GM18520 (cell line): ENCODE measurements around the gene CCDC85B.
"Not testable (repeated sequence)": the region's sequence is repeated elsewhere in the genome, so short reads cannot be mapped to it uniquely, and the experiment has no call there.

Source experiments
- ATAC-seq: cut with Tn5 transposase; IDR thresholded peaks from one replicate; pipeline ENCODE4 v1.9.1; 2021; ENCODE audit not compliant: unreplicated experiment

Gene CCDC85B

DNA sequence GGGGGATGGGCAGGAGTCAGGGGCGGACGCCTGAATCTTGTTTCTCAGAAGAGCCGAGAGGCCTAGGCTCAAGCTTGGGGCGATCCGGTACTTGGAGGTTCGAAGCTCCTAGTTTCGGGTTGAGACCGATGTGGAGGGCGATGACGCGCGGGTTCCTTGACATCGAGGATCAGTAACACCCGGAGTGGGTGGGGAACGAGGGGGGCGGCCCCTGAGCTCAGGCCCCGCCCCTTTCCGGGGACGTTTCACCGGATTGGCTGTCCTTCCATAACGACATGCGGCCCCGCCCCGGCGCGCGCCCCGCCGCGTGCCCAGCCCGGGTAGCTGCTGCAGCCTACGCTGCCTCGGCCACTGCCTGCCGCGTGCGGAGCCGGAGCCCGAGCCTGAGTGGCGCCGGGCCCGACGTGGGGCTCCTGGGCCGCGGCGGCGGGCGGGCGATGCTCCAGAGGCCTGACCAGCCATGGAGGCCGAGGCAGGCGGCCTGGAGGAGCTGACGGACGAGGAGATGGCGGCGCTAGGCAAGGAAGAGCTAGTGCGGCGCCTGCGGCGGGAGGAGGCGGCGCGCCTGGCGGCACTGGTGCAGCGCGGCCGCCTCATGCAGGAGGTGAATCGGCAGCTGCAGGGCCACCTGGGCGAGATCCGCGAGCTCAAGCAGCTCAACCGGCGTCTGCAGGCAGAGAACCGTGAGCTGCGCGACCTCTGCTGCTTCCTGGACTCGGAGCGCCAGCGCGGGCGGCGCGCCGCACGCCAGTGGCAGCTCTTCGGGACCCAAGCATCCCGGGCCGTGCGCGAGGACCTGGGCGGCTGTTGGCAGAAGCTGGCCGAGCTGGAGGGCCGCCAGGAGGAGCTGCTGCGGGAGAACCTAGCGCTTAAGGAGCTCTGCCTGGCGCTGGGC lies at the start of gene CCDC85B:
Gene CCDC85B, plus strand, starts transcription at position 350 of the 895 bp plus-strand sequence. Its CDS starts 111 bp downstream, at position 461.
- peak; percentile 49 for ATAC-seq

GRCh38 chr11:65842144-65842543 lies 48.3 kb upstream of the CCDC85B start:
- no peak for ATAC-seq

DNA sequence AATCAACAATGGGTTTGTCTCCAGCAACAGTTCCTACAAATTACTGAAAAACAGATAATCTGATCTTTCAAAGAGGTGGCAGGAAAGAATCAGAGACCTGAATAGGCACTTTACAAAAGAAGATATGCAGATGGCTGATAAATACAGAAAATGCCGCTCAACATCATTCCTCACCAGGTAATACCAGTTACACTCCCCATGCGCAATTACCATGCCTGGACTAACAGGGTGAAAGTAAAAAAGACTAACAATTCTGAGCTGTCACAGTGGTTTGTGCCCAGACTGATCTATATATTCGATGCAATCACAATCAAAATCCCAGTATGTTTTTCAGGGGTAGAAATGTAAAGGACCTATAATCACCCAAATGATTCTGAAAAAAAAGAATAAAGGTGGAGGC lies 46.7 kb upstream of the CCDC85B start:
- no peak for ATAC-seq

DNA sequence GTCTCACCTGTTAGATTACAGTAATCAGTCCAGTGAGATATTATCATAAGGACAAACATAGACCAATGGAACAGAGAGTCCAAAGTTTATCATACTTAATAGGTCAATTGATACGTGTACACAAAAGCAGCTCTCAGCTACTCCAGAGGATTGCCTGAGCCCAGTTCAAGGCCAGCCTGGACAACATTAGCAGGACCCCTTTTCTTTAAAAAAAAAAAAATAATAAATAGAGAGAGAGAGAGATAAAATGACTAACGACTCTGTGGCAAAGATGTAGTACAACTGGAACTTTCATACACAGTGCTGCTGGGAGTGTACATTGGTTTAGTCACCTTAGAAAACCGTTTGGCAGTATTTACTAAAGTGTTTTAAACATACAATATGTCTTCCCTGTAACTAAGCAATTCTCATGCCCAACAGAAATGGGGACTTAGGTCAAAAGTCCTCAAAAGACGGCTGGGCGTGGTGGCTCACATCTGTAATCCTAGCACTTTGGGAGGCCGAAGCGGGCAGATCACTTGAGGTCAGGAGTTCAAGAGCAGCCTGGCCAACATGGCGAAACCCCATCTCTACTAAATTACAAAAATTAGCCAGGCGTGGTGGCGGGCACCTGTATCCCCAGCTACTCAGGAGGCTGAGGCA lies 46.1 kb upstream of the CCDC85B start:
- ATAC-seq = no peak

DNA sequence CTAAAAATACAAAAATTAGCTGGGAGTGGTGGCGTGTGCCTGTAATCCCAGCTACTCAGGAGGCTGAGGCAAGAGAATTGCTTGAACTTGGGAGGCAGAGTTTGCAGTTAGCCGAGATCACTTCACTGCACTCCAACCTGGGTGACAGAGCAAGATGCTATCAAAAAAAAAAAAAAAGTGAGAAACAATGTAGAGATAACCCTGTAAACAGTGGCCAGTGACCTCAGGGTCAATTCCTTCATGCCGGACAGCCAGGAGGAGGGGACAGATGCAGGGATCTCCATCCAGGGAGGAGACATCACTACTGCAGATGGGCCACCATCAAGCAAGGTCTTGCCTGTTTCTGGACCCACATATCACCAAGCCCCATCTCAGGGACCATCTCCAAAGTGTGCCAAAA lies 42.7 kb upstream of the CCDC85B start:
- ATAC-seq = no peak

GRCh38 chr11:65848693-65849092 lies 41.8 kb upstream of the CCDC85B start:
- not testable (repeated sequence) for ATAC-seq

- ATAC-seq = no peak
Measured at GRCh38 chr11:65849366-65849765, 41.1 kb upstream of the CCDC85B start.

DNA sequence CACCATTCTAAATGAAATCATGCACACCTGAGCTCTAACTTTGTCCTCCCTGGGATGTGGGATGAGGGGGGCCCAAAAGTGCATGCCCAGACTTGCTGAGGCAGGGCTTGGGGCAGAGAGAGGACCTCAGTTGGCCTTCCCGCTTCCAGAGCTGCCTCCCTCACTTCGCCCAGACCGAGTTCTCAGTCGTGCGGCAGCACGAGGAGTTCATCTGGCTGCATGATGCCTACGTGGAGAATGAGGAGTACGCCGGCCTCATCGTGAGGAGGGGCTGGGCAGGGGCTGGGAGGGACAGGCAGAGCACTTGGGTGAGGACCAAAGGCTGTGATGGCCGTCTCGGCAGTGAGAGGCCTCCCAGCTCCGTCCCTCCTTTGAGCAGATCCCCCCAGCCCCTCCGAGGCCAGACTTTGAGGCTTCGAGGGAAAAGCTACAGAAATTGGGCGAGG lies 40.7 kb upstream of the CCDC85B start:
- ATAC-seq = no peak

GRCh38 chr11:65850217-65851082 lies 40.0 kb upstream of the CCDC85B start:
- ATAC-seq = no peak

DNA sequence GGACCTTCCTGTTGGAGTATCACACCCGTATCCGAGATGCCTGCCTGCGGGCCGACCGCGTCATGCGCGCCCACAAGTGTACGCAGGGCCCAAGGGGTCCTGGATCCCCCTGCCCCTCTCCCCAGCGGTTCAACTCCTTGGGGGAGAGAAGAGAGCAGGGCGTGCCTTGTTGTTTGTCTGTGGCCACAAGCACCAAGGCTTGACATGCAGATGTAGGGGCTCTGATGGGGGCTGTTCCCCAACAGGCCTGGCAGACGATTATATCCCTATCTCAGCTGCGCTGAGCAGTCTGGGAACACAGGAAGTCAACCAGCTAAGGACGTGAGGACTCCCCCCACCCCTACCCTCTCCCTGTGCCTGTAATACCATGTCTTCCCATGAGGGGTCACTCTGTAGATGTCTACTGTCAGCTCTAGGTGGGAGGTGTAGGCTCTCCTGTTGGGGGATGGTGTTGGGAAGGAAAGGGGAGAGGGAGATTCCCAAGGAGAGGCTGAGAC lies 39.3 kb upstream of the CCDC85B start:
- ATAC-seq = no peak

DNA sequence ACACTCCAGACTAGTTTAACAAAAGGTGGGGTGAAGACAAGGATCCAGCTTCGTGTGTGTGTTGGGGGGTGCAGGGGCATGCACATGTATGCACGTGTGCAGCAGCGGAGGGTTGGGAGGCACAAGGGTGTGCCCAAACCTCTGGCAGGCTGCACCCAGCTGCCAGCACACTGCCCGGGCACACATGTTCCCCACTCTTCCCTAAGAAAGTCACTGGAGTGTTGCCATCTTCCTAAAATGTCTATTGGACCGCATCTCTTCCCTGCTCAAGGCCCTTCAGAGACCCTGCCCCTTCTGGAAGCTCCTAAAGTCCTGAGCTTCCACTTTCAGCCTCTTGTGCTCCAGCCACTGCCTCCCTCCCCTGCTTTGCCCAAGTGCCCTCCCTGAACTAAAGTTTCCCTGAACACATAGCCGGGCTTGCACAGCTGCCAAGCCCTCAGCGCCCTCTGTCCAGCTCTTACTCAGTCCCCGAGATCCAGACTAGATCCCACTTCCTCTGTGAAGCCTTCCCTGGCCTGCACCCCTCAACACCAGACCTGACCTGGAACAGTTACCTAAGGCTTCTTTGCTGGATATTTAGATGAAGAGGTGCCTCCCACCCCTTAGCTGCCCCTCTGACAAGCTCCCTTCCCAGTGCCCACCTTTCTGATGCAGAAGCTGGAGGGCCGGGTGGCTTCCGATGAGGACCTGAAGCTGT lies 38.5 kb upstream of the CCDC85B start:
- ATAC-seq = no peak

DNA sequence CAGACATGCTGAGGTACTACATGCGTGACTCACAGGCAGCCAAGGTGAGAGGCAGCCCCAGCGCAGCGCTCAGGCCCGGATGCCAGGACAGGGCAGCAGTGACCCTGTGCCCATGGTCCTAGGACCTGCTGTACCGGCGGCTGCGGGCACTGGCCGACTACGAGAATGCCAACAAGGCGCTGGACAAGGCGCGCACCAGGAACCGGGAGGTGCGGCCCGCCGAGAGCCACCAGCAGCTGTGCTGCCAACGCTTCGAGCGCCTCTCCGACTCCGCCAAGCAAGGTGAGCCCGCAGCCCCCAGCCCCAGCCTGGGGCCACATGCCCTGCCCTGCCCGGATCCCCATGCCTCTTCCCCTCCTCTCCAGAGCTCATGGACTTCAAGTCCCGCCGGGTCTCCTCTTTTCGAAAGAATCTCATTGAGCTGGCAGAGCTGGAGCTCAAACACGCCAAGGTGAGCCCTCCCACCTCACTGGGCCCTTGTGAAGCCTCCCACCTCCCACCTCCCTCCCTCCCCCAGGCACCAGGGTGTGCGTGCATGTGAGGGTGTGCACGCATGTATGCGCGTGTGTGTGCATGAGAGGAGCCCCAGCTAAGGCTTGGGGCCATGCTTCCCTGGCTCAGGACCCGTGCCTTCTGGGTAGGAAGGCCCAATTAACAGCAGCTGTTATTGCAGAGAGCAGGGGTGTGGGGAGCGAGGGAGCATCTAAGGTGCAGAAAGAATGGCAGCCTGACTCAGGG lies 37.8 kb upstream of the CCDC85B start:
- no peak for ATAC-seq

DNA sequence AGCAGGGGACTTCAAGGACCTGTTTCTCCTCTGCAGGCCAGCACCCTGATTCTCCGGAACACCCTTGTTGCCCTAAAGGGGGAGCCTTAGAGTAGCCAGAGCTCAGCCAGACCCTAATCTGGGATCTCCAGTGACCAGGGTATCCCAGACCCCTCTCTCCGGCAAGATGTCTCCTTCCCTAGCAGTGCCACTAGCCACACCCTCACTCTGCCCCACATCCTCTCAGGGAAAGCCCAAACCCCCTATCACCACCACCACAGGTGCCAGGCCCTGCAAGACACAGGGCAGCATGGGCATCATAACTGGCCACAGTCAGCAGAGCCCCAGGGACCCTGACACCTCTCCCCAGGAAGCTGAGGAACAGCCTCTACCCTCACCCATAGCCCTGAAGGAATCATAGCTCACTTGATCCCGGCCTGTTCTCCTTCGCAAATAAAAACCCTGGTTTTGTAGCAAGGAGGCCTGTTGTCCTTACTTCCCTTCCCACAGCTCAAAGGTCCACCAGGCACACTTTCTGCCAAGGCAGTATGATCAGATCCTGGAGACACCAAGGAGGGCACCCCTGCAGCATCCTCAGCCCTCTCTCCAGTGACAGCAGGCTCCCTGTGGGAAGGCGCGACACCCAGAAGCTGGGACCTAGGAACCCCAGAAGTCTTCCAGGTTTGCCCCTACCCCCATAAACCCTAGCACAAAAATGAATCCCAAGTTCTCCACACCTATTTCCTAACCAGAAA lies 37.1 kb upstream of the CCDC85B start:
- no peak for ATAC-seq

DNA sequence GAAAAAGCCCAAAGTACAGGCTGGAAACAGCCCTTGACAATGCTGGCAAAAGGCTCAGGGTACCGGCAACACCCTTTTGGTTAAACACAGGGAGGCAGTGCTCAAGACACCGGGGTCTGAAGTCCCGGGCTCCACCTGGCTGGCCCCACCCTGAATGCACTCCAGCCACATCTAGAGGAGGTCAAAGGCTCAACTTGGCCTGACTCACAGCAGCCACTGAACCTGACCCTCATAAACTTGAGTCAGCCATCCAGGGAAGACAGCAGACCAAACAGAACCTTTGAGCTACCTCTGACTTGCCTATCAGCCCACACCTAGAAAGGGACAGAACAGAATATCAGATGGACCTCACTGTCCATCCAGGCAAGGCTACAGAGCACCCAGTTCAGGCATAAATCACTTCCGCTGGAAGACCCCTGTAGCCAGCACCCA lies 36.3 kb upstream of the CCDC85B start:
- ATAC-seq = no peak

GRCh38 chr11:65854852-65855837 lies 35.3 kb upstream of the CCDC85B start:
- ATAC-seq = no peak

GRCh38 chr11:65855927-65856363 lies 34.5 kb upstream of the CCDC85B start:
- ATAC-seq = no peak

DNA sequence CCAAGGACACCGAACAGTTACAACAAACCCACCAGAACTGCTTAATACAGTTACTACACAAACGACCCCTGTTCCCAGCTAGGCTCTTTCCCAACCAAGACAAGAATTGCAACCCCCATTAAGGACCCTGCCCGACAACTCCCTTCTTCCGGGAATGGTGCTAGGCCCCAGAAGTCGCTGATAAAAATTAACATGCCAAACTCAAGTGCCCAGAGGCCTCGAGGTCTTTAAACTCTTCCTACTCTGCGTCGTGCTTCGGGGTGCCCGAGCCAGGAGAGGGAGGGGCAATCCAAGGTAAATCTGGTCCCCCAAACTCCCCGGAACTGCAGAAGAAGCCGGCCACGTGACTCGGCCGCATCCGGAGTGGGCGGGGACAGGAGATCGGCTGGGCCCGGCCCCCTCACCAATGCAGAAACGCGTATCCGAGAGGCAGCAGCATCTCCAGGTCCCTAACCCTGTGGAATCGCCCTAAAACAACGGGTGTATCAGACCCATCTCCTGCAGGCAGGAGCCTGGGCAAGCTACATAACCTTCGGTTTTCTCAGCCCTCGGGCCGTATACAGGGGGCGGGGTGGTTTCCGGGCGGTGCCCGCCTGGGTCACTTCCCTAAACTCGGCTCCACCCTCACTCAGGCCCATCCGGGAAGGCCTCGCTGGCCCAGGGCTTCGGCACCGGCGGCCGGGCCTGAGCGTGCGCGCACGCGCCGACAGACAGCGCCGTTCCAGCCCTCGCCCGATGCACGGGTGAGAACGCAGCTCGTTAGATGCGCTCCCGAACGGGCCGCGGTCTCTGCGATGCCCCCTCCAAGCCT lies 33.6 kb upstream of the CCDC85B start:
- ATAC-seq = peak; percentile 20
